Sigmoid colon (tissue), 7 donors: ENCODE measurements around the gene ACTG1. TPM values are rescaled to one million over a fixed set of nuclear protein-coding genes. Genes with fewer than 3 reads are reported as not detected.

Source experiments
- DNase-seq: peaks from one replicate; pipeline ENCODE4 v3.0.0-alpha.2; 2019
- H3K27ac ChIP-seq, 4 donors: fragments of 200-600 bp; sonication (generic); one replicate each; pipeline ENCODE4 v1.5.1; 2016 to 2019; ENCODE audit warnings: mild to moderate bottlenecking in 1 of 4
- H3K27me3 ChIP-seq, 3 donors: fragments of 200-600 bp; sonication (generic); one replicate each; pipeline ENCODE4 v1.5.1; 2019; ENCODE audit warnings: mild to moderate bottlenecking in 1 of 3
- H3K36me3 ChIP-seq, 4 donors: fragments of 200-600 bp; sonication (generic); one replicate each; pipeline ENCODE4 v1.5.1; 2016 to 2019
- H3K4me1 ChIP-seq, 4 donors: fragments of 200-600 bp; sonication (generic); one replicate each; pipeline ENCODE4 v1.5.1; 2017 to 2019
- H3K4me3 ChIP-seq, 4 donors: fragments of 200-600 bp; sonication (generic); one replicate each; pipeline ENCODE4 v1.5.1; 2017 to 2019; ENCODE audit warnings: mild to moderate bottlenecking in 2 of 4, moderate library complexity in 1 of 4
- H3K9me3 ChIP-seq, 4 donors: fragments of 200-600 bp in 3 of 4; sonication (generic) in 3 of 4; one replicate each; pipeline versions ENCODE4 v1.5.1 to v1.6.1; 2013 to 2019
- EP300 ChIP-seq, 4 donors: sonication (generic); formaldehyde crosslinking; IDR thresholded peaks; one replicate each; pipeline ENCODE4 v1.6.1; 2017; ENCODE audit warnings: antibody characterized with exemption in 4 of 4
- POLR2A ChIP-seq, 2 donors: fragments of 450-650 bp; IDR thresholded peaks; one replicate each; pipeline ENCODE4 v1.6.1; 2016; ENCODE audit warnings: antibody characterized with exemption in 2 of 2, mild to moderate bottlenecking in 2 of 2, moderate library complexity in 2 of 2
- POLR2AphosphoS5 ChIP-seq, 4 donors: sonication (generic); formaldehyde crosslinking; IDR thresholded peaks; one replicate each; pipeline ENCODE4 v1.6.1; 2017; ENCODE audit warnings: antibody characterized with exemption in 4 of 4
- whole genome bisulfite sequencing, 2 donors: extraction: QIAGEN DNeasy Blood & Tissue Kit; methylation state at CpG; one replicate each; pipeline ENCODE4 v1.1.7; 2013; 5-methylcytosine and 5-hydroxymethylcytosine counted together
- intact Hi-C: fragments of 100-400 bp; cut with DNase I; formaldehyde crosslinking; loops from one replicate; pipeline ENCODE4 v1.15.1; 2023
- polyA plus RNA-seq, 3 donors: library from polyadenylated mRNA; stranded (reverse); fragments of 200-250 nt; gene quantifications; one replicate each; pipeline ENCODE4 v1.2.3, GENCODE V29; 2013
- total RNA-seq, 4 donors: library from RNA; depleted of rRNA; stranded (reverse); fragments of >200 nt; gene quantifications; one replicate each; pipeline ENCODE4 v1.1.0, GENCODE V29; 2016
- TF ChIP-seq, protein P1 (sequence below), 4 experiments: fragments of 450-650 bp in 3 of 4; fragments of 200-600 bp in 1 of 4; IDR thresholded peaks; one replicate each; pipeline ENCODE4 v1.5.1; 2016 to 2019; ENCODE audit warnings: antibody characterized with exemption in 4 of 4, mild to moderate bottlenecking in 3 of 4, moderate library complexity in 2 of 4
- donor health status: healthy with polysubstance abuse.
- donor health status: Bipolar disorder and iron deficiency.
- donor health status: healthy.

ACTG1 gene
- total and polyA plus RNA-seq, 7 donors: 1,038 to 4,527 (median 2,003) TPM

DNA sequence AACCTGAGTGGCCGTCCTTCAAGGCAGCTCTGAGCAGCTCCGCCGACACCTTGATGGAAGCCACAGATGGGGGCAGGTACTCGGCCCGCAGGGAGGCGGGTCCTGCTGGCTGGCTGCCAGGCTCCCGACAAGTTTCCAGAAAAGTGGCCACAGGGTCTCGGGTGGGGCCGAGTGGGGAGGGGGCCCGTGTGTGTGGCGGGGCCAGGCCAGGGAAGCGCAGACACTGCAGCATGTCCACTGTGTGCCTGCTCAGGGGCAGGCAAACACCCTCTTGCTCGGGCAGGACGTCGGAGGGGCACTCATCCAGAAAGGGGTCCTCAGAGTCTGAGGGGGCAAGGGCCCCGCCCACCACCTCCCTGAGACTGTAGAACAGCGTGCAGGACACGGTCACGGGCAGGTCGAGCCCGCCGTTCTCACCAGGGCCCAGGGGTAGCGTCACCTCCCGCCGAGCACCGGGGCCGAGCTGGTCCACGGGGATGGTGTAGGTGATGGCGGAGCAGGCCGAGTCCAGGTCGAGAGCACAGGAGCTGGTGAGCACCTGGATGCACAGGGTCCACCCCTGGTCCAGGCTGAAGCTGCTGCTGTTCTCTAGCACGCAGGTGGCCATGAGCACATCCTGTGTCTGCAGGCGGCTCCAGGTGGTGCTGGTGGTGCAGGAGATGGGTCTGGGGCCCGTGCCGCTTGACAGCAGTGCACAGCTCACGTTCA lies 34.5 kb upstream of the ACTG1 start:
- H3K27ac ChIP-seq: no peak overlapping the region
- no peak for DNase-seq
- intact Hi-C loops: no loop called here
- TF ChIP-seq POLR2A (IDR thresholded peaks at IDR 0.05): no peak
- no peaks in the 10 kb centered on the region for H3K9me3 ChIP-seq
- H3K4me3 ChIP-seq: no peak overlapping the region
- no peaks in the 10 kb centered on the region for H3K27me3 ChIP-seq
- H3K36me3 ChIP-seq: peaks cover 6 to 84% (median 49%) of the 10 kb centered on the region in 4 donors
- WGBS, 2 donors: 87 to 91% methylated on average over 36 of the region's 36 CpGs
- H3K4me1 ChIP-seq: peaks cover 0 to 21% (median 13%) of the 10 kb centered on the region in 4 donors

DNA sequence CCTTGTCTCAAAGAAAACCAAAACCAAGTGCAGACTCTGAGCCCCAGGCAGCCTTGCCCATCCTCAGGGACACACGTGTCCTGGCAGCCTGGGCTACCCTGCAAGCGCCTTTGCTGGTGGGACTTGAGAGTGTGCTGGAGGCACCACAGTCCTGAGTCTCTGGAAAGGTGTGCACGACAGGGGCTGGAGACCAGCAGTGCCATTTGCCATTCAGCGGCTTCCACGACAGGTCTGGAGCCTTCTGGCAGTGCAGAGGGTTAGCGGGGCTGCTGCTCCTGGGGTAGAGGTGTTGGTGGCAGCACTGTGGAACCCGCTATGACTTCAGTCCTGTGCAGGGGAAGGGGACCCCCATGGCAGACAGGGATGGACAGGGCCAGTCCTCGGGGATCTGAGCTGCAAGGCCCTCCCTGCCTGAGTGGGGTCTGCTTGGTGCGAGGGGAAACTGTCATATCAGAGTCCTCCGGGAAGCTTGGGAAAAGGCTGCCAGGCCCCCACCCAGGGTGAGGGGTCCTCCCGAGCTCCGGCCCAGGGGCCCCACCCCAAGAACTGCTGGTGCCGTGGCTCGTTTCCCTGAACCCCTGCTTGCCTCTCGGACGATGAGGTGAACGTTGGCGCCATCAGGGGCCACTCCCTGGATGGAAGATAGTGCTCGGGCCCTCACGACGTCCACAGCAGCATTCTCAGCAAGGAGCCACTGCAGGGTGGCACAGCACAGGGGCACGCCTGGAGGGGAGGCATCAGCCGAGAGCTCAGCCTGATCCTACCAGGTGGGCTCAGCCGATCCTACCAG lies 32.8 kb upstream of the ACTG1 start:
- Histone ChIP-seq H3K9me3 (no peaks in the 10 kb centered on the region), H3K36me3 (peaks cover 6 to 92% (median 59%) of the 10 kb centered on the region in 4 donors), H3K27me3 (no peaks in the 10 kb centered on the region), H3K4me1 (peaks cover 0 to 5% (median 1%) of the 10 kb centered on the region in 4 donors), H3K4me3 (no peak overlapping the region), H3K27ac (no peak overlapping the region)
- WGBS, 2 donors: 92 to 93% methylated on average over 24 of the region's 24 CpGs
- intact Hi-C loops: no loop called here
- no peak for DNase-seq
- TF ChIP-seq EP300 (IDR thresholded peaks at IDR 0.05) (no peak), POLR2AphosphoS5 (IDR thresholded peaks at IDR 0.05) (no peak), POLR2A (IDR thresholded peaks at IDR 0.05) (no peak)
- TF ChIP-seq, protein P1, sequence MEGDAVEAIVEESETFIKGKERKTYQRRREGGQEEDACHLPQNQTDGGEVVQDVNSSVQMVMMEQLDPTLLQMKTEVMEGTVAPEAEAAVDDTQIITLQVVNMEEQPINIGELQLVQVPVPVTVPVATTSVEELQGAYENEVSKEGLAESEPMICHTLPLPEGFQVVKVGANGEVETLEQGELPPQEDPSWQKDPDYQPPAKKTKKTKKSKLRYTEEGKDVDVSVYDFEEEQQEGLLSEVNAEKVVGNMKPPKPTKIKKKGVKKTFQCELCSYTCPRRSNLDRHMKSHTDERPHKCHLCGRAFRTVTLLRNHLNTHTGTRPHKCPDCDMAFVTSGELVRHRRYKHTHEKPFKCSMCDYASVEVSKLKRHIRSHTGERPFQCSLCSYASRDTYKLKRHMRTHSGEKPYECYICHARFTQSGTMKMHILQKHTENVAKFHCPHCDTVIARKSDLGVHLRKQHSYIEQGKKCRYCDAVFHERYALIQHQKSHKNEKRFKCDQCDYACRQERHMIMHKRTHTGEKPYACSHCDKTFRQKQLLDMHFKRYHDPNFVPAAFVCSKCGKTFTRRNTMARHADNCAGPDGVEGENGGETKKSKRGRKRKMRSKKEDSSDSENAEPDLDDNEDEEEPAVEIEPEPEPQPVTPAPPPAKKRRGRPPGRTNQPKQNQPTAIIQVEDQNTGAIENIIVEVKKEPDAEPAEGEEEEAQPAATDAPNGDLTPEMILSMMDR (IDR thresholded peaks at IDR 0.05): no peak

DNA sequence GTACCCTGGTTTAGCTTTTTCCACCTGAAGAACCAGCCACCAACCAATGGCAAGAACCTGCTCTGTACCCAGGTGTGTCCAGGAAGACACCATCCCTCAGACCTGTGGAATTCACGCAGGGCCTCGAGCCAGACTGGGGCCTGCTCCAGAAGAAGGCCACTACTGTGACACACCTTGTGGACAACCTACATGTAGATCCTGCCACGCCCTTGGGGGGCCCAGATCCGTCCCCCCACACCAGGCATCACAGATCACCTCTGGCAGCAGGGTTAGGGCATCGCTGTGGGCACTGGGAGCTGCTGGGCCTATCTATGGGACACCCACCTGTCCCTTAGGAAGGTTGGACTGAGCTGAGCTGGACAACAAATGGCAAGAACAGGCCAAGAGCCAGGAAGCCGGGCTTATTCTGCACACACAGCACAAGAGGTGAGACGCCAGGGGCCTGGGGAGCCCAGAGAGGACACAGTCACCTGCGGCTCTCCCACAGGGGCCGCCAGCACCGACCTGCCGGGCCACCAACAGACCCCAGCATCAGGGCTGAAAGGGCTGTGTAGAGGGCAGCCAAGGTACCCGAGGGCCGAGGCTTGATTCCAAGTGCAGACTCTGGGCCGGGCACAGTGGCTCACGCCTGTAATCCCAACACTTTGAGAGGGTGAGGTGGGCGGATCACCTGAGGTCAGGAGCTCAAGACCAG lies 31.8 kb upstream of the ACTG1 start:
- H3K27ac ChIP-seq: no peak overlapping the region
- DNase-seq: no peak
- no peaks in the 10 kb centered on the region for H3K27me3 ChIP-seq
- no peaks in the 10 kb centered on the region for H3K4me1 ChIP-seq
- WGBS, 2 donors: 92 to 95% methylated on average over 16 of the region's 16 CpGs
- TF ChIP-seq, protein P1 (IDR thresholded peaks at IDR 0.05): no peak
- TF ChIP-seq POLR2A (IDR thresholded peaks at IDR 0.05): no peak
- no peak for TF ChIP-seq EP300 (IDR thresholded peaks at IDR 0.05)
- TF ChIP-seq POLR2AphosphoS5 (IDR thresholded peaks at IDR 0.05): no peak
- peaks cover 6 to 92% (median 64%) of the 10 kb centered on the region in 4 donors for H3K36me3 ChIP-seq
- H3K4me3 ChIP-seq: no peak overlapping the region
- intact Hi-C loops: no loop called here
- H3K9me3 ChIP-seq: no peaks in the 10 kb centered on the region

DNA sequence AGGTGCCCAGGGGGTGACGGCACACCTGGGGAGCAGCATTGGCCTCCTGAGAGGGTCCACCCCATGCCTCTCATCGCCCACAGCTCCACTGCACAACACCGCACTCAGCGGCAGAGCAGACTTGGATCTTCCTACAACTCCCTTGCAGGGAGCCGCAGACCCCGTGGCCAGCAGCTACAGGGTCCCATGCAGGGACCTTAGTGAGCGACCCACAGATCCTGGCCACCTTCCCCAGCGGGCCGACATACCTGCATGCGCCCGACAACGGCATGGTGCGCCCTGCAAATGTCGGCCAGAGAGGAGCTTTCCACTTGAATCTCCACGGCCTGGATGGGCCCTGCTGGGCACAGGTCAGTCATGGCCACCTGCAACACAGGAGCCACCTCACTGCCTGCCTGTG lies 31.2 kb upstream of the ACTG1 start:
- Histone ChIP-seq H3K4me1 (no peaks in the 10 kb centered on the region), H3K36me3 (peaks cover 6 to 90% (median 62%) of the 10 kb centered on the region in 4 donors), H3K9me3 (no peaks in the 10 kb centered on the region), H3K27ac (no peak overlapping the region), H3K4me3 (no peak overlapping the region), H3K27me3 (no peaks in the 10 kb centered on the region)
- no peak for TF ChIP-seq POLR2A (IDR thresholded peaks at IDR 0.05)
- TF ChIP-seq EP300 (IDR thresholded peaks at IDR 0.05): no peak
- TF ChIP-seq POLR2AphosphoS5 (IDR thresholded peaks at IDR 0.05): no peak
- DNase-seq: no peak
- intact Hi-C loops: no loop called here
- 96% methylated on average over 15 of the region's 15 CpGs for WGBS, 2 donors

DNA sequence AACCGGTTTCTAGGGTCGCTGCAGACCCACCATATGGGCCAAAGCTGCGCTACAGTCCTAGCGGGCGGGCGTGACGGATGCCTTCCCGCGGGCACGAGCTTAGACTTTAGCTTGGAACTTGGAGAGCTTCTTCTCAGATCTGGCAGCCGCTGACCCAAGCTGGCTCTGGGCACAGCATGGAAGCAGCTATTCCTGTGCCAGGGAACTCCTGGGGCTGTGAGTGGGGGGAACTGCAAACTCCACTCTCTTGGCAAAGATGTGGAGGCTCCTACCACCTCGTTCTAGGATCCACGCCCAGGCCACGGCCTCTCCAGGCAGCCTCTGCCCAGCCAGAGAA lies 30.7 kb upstream of the ACTG1 start:
- Histone ChIP-seq H3K27ac (no peak overlapping the region), H3K36me3 (peaks cover 6 to 89% (median 59%) of the 10 kb centered on the region in 4 donors), H3K27me3 (no peaks in the 10 kb centered on the region), H3K4me3 (no peak overlapping the region), H3K4me1 (no peaks in the 10 kb centered on the region), H3K9me3 (no peaks in the 10 kb centered on the region)
- no peak for DNase-seq
- 94 to 96% methylated on average over 14 of the region's 14 CpGs for WGBS, 2 donors
- TF ChIP-seq EP300 (IDR thresholded peaks at IDR 0.05): no peak
- TF ChIP-seq, protein P1 (IDR thresholded peaks at IDR 0.05): no peak
- TF ChIP-seq POLR2A (IDR thresholded peaks at IDR 0.05): no peak
- no peak for TF ChIP-seq POLR2AphosphoS5 (IDR thresholded peaks at IDR 0.05)
- intact Hi-C loops: no loop called here
